ENCODE measurements around the gene PCBD1. TPM values are rescaled to one million over a fixed set of nuclear protein-coding genes. Genes with fewer than 3 reads are reported as not detected.

PCBD1 gene
- total RNA-seq, 1 experiment from 2014 or later: 39.7 TPM

DNA sequence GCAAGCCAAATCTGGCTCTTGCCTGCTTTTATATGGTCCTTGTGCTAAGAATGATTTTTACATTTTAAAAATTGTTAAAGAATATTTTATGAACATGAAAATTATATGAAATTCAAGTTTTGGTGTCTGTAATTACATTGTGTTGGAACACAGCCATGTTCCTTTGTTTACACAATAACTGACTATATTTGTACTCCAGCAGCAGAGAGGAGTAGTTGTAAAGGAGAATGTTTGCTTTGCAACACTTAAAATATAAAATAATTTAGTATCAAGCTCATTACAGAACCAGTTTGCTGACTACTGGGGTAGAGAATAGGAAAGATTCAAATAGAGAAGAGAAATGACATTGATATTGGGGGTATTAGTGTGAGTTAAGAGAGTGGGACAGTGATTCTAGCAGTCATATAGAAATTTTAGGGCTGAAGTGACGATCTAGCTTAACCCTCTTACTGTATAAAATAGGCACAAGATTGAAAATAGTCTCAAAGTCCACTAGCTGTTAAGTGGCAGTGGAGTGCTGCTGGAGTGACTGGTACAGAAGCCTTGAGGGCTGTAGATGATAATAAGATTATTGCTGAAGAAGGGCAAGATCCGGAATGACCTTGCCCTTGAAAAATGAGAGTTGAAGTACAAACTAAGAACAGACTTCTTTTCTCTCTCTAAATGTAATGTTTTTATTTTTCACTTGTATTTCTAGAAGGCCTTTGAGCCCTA, 44.4 kb downstream of the PCBD1 start:
- H3T11ph ChIP-seq (ENCODE audit: low read length): no peak overlapping the region
- no peak overlapping the region for H3K4me2 ChIP-seq (ENCODE audit: insufficient read depth, insufficient read length, low read length)
- no peaks in the 10 kb centered on the region for H3K27me3 Mint-ChIP-seq (ENCODE audit: low read depth)
- H2AFZ ChIP-seq (ENCODE audit: low read length): no peak overlapping the region
- H4K5ac ChIP-seq (ENCODE audit: insufficient read length, low read depth, low read length): no peak overlapping the region
- H3K18ac ChIP-seq (ENCODE audit: insufficient read length, low read depth, low read length): no peak overlapping the region
- no peaks in the 10 kb centered on the region for H3K4me1 Mint-ChIP-seq
- no peak overlapping the region for H2BK5ac ChIP-seq (ENCODE audit: insufficient read length, low read length)
- no peak overlapping the region for H2BK12ac ChIP-seq (ENCODE audit: insufficient read length, low read depth, low read length)
- no peak overlapping the region for H4K8ac ChIP-seq (replicated peaks; ENCODE audit: insufficient read length, low read depth, low read length)
- no peak overlapping the region for H2AK5ac ChIP-seq (ENCODE audit: insufficient read length, low read length)
- TF ChIP-seq, protein P1, sequence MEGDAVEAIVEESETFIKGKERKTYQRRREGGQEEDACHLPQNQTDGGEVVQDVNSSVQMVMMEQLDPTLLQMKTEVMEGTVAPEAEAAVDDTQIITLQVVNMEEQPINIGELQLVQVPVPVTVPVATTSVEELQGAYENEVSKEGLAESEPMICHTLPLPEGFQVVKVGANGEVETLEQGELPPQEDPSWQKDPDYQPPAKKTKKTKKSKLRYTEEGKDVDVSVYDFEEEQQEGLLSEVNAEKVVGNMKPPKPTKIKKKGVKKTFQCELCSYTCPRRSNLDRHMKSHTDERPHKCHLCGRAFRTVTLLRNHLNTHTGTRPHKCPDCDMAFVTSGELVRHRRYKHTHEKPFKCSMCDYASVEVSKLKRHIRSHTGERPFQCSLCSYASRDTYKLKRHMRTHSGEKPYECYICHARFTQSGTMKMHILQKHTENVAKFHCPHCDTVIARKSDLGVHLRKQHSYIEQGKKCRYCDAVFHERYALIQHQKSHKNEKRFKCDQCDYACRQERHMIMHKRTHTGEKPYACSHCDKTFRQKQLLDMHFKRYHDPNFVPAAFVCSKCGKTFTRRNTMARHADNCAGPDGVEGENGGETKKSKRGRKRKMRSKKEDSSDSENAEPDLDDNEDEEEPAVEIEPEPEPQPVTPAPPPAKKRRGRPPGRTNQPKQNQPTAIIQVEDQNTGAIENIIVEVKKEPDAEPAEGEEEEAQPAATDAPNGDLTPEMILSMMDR (conservative IDR thresholded peaks at IDR 0.05): no peak
- peaks cover 3% of the 10 kb centered on the region; the same call in 1 of the 2 replicates for H3K79me2 ChIP-seq (ENCODE audit: insufficient read depth, low read length)
- WGBS (ENCODE audit: extremely low coverage, insufficient read length, low lambda C conversion rate): no CpG with 5 or more reads among the region's 2 CpGs
- peaks cover 5 to 44% (median 36%) of the 10 kb centered on the region in 3 experiments; a peak in 6 of 7 replicates for H3K36me3 Mint-ChIP-seq (ENCODE audit: insufficient read depth in 1 of 3, low read depth in 3 of 3)
- H3K23me2 ChIP-seq (ENCODE audit: insufficient read length, low read depth, low read length, poor library complexity, severe bottlenecking): no peaks in the 10 kb centered on the region
- no peaks in the 10 kb centered on the region for H3K27me3 ChIP-seq (ENCODE audit: insufficient read depth, low read length)
- no peak overlapping the region for H4K91ac ChIP-seq (ENCODE audit: insufficient read length, low read depth, low read length)
- DNase-seq: no peak
- H4K20me1 ChIP-seq (ENCODE audit: control insufficient read depth, insufficient read depth, insufficient read length): no peaks in the 10 kb centered on the region
- no peak overlapping the region for H2BK120ac ChIP-seq (ENCODE audit: low read depth, low read length, poor library complexity, severe bottlenecking)
- H3K4me1 ChIP-seq (ENCODE audit: insufficient read depth, low read length): no peaks in the 10 kb centered on the region
- no peak overlapping the region for H2BK20ac ChIP-seq (ENCODE audit: low read depth, low read length, poor library complexity, severe bottlenecking)
- H3K56ac ChIP-seq (ENCODE audit: insufficient read length, low read depth, low read length): no peak overlapping the region
- H3K14ac ChIP-seq (ENCODE audit: insufficient read depth, low read length): no peak overlapping the region
- no peak overlapping the region for H3K23ac ChIP-seq (ENCODE audit: insufficient read length, low read depth, low read length)
- no peak overlapping the region for H3K27ac ChIP-seq (ENCODE audit: insufficient read length, low read depth, low read length)
- H3K9me3 ChIP-seq (ENCODE audit: control insufficient read depth, low read depth, low read length): no peaks in the 10 kb centered on the region
- H3K9ac ChIP-seq (ENCODE audit: extremely low read depth, insufficient read length, low read length): no peak overlapping the region
- H3K4me3 Mint-ChIP-seq: no peak overlapping the region
- H3K79me1 ChIP-seq (ENCODE audit: insufficient read depth, low read depth, low read length, poor library complexity, severe bottlenecking): no peaks in the 10 kb centered on the region
- no peak overlapping the region for H3K27ac Mint-ChIP-seq
- H2BK15ac ChIP-seq (ENCODE audit: low read depth, low read length): no peak overlapping the region
- H3K9me3 Mint-ChIP-seq: no peaks in the 10 kb centered on the region
- H3K4ac ChIP-seq (ENCODE audit: low read depth, low read length): no peak overlapping the region

All from H9 (cell line).